GM12892 (cell line): ENCODE results near the gene IRF9.

Experiments
- DNase-seq: peaks from one replicate; pipeline ENCODE4 v3.0.0; 2011; ENCODE audit not compliant: insufficient read length
- FAIRE-seq: peaks from 2 replicates; lab custom pipeline; 2011; peaks lifted over from hg19 to GRCh38; lab: Jason Lieb, UNC
- POLR2A ChIP-seq: IDR thresholded peaks from 2 replicates; pipeline ENCODE4 v1.6.1; 2011; ENCODE audit warnings: low read depth, low read length, control low read depth
- POLR2AphosphoS5 ChIP-seq: IDR thresholded peaks from 2 replicates; pipeline ENCODE4 v1.6.1; 2011; ENCODE audit warnings: low read depth, low read length, control low read depth
- TAF1 ChIP-seq: IDR thresholded peaks from 2 replicates; pipeline ENCODE4 v1.6.1; 2011; ENCODE audit warnings: low read depth, mild to moderate bottlenecking, control low read depth, low read length, borderline replicate concordance

The IRF9 gene

GRCh38 chr14:24151404-24152080, 9.5 kb upstream of the IRF9 start:
- no peak for FAIRE-seq

GRCh38 chr14:24155100-24155499, 6.0 kb upstream of the IRF9 start:
- FAIRE-seq (no peak), DNase-seq (no peak)
- TF ChIP-seq POLR2A (no peak), TAF1 (no peak), POLR2AphosphoS5 (no peak)

More at GRCh38 chr14:24151404-24152080, 9.5 kb upstream of the IRF9 start:
- DNase-seq: no peak
- TF ChIP-seq POLR2AphosphoS5: no peak
- no peak for TF ChIP-seq TAF1
- no peak for TF ChIP-seq POLR2A

GRCh38 chr14:24156840-24157239, 4.2 kb upstream of the IRF9 start:
- TF ChIP-seq POLR2AphosphoS5 (no peak), POLR2A (no peak), TAF1 (no peak)
- no peak for FAIRE-seq
- DNase-seq: no peak

GRCh38 chr14:24157331-24157730, 3.7 kb upstream of the IRF9 start:
- FAIRE-seq (no peak), DNase-seq (no peak)
- TF ChIP-seq POLR2A (no peak; the same call in 1 of the 2 replicates), TAF1 (no peak), POLR2AphosphoS5 (no peak)

- DNase-seq (no peak), FAIRE-seq (no peak)
- TF ChIP-seq POLR2AphosphoS5 (no peak), TAF1 (no peak), POLR2A (no peak)
These were observed 1.1 kb upstream of the IRF9 start for GRCh38 chr14:24159777-24160498.

GRCh38 chr14:24160499-24160849, 591 bp upstream of the IRF9 start:
- DNase-seq (no peak), FAIRE-seq (no peak)
- TF ChIP-seq TAF1 (no peak), POLR2AphosphoS5 (no peak), POLR2A (no peak)

GRCh38 chr14:24162093-24162492, 1.0 kb downstream of the IRF9 start:
- DNase-seq (no peak), FAIRE-seq (no peak)
- no peak for TF ChIP-seq TAF1
- no peak for TF ChIP-seq POLR2AphosphoS5
- no peak for TF ChIP-seq POLR2A

DNA sequence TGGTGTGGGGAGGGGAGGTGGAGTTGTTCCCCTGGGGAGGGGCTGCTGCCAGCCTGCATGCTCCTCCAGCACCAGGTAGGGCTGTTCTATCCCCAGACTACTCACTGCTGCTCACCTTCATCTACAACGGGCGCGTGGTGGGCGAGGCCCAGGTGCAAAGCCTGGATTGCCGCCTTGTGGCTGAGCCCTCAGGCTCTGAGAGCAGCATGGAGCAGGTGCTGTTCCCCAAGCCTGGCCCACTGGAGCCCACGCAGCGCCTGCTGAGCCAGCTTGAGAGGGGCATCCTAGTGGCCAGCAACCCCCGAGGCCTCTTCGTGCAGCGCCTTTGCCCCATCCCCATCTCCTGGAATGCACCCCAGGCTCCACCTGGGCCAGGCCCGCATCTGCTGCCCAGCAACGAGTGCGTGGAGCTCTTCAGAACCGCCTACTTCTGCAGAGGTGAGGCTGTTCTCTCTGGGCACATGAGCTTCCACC, 3.5 kb downstream of the IRF9 start:
- FAIRE-seq: no peak
- no peak for DNase-seq
- TF ChIP-seq POLR2AphosphoS5: 0 out of 2 replicates have a peak, but pooled peaks have one; percentile 19
- TF ChIP-seq TAF1: no peak

DNA sequence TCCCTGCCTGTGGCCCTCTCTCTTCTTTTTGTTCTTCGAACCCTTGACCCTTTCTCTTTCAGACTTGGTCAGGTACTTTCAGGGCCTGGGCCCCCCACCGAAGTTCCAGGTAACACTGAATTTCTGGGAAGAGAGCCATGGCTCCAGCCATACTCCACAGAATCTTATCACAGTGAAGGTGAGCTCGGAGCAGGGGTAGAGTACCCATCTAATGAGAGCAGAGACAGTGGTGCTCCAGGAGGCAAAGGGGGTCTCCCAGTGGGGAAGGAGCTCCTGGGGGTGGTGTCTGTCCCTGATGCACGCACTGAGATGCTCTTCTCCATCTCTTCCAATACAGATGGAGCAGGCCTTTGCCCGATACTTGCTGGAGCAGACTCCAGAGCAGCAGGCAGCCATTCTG, 4.7 kb downstream of the IRF9 start:
- DNase-seq: no peak
- no peak; the same call in 1 of the 2 replicates for TF ChIP-seq POLR2AphosphoS5
- no peak; the same call in 1 of the 2 replicates for TF ChIP-seq POLR2A
- TF ChIP-seq TAF1: no peak
- no peak for FAIRE-seq

GRCh38 chr14:24167469-24168114, 6.5 kb downstream of the IRF9 start:
- no peak for DNase-seq
- TF ChIP-seq POLR2A (peak; percentile 77), TAF1 (no peak), POLR2AphosphoS5 (peak; percentile 86)
- no peak for FAIRE-seq

GRCh38 chr14:24171422-24172260, 10.6 kb downstream of the IRF9 start, which contains the start of gene REC8:
Gene REC8, plus strand, starts transcription at chr14:24172080. Its CDS starts 473 bp downstream, at chr14:24172553.
- no peak for TF ChIP-seq TAF1
- TF ChIP-seq POLR2AphosphoS5: peak; percentile 81; the same call in 1 of the 2 replicates
- peak; percentile 75 for TF ChIP-seq POLR2A
- DNase-seq (peak; percentile 89), FAIRE-seq (peak; percentile 54)
